ENCODE results near the gene CGGBP1.

CGGBP1 gene

GRCh38 chr3:88075497-88075896 lies 16.7 kb upstream of the CGGBP1 start:
- Histone ChIP-seq H3K36me3 (ENCODE audit: control insufficient read depth, insufficient read depth, low read length) (no peaks in the 10 kb centered on the region), H3K9me3 (ENCODE audit: control insufficient read depth, low read length) (no peaks in the 10 kb centered on the region), H3K27me3 (replicated peaks; ENCODE audit: control insufficient read depth, insufficient read depth, low read length, poor library complexity, severe bottlenecking) (no peaks in the 10 kb centered on the region), H3K4me3 (ENCODE audit: insufficient read depth, low read depth, low read length, poor library complexity, severe bottlenecking) (no peak overlapping the region), H3K4me1 (ENCODE audit: control insufficient read depth, insufficient read depth, low read length, poor library complexity, severe bottlenecking) (no peaks in the 10 kb centered on the region), H3K27ac (ENCODE audit: insufficient read depth, low read length, poor library complexity, severe bottlenecking) (no peak overlapping the region)
- no peak for DNase-seq

GRCh38 chr3:88075072-88075471 lies 16.3 kb upstream of the CGGBP1 start:
- no peak overlapping the region for H3K4me3 ChIP-seq (ENCODE audit: insufficient read depth, low read depth, low read length, poor library complexity, severe bottlenecking)
- H3K36me3 ChIP-seq (ENCODE audit: control insufficient read depth, insufficient read depth, low read length) = no peaks in the 10 kb centered on the region
- H3K9me3 ChIP-seq (ENCODE audit: control insufficient read depth, low read length) = no peaks in the 10 kb centered on the region
- no peak for DNase-seq
- no peaks in the 10 kb centered on the region for H3K27me3 ChIP-seq (replicated peaks; ENCODE audit: control insufficient read depth, insufficient read depth, low read length, poor library complexity, severe bottlenecking)
- H3K27ac ChIP-seq (ENCODE audit: insufficient read depth, low read length, poor library complexity, severe bottlenecking) = no peak overlapping the region
- H3K4me1 ChIP-seq (ENCODE audit: control insufficient read depth, insufficient read depth, low read length, poor library complexity, severe bottlenecking) = no peaks in the 10 kb centered on the region

- no peaks in the 10 kb centered on the region for H3K27me3 ChIP-seq (replicated peaks; ENCODE audit: control insufficient read depth, insufficient read depth, low read length, poor library complexity, severe bottlenecking)
- no peaks in the 10 kb centered on the region for H3K9me3 ChIP-seq (ENCODE audit: control insufficient read depth, low read length)
- no peak overlapping the region for H3K4me3 ChIP-seq (ENCODE audit: insufficient read depth, low read depth, low read length, poor library complexity, severe bottlenecking)
- H3K36me3 ChIP-seq (ENCODE audit: control insufficient read depth, insufficient read depth, low read length) = no peaks in the 10 kb centered on the region
- DNase-seq = no peak
- H3K4me1 ChIP-seq (ENCODE audit: control insufficient read depth, insufficient read depth, low read length, poor library complexity, severe bottlenecking) = peaks cover 3% of the 10 kb centered on the region
- no peak overlapping the region for H3K27ac ChIP-seq (ENCODE audit: insufficient read depth, low read length, poor library complexity, severe bottlenecking)
Measured at GRCh38 chr3:88061746-88062145, 2.9 kb upstream of the CGGBP1 start.

- H3K27ac ChIP-seq (ENCODE audit: insufficient read depth, low read length, poor library complexity, severe bottlenecking) = peak overlapping the region; percentile 71
- H3K4me1 ChIP-seq (ENCODE audit: control insufficient read depth, insufficient read depth, low read length, poor library complexity, severe bottlenecking) = peaks cover 3% of the 10 kb centered on the region
- H3K27me3 ChIP-seq (replicated peaks; ENCODE audit: control insufficient read depth, insufficient read depth, low read length, poor library complexity, severe bottlenecking) = no peaks in the 10 kb centered on the region
- H3K4me3 ChIP-seq (ENCODE audit: insufficient read depth, low read depth, low read length, poor library complexity, severe bottlenecking) = peak overlapping the region; percentile 92
- peaks cover 14% of the 10 kb centered on the region for H3K36me3 ChIP-seq (ENCODE audit: control insufficient read depth, insufficient read depth, low read length)
- H3K9me3 ChIP-seq (ENCODE audit: control insufficient read depth, low read length) = no peaks in the 10 kb centered on the region
- DNase-seq = no peak
Measured at GRCh38 chr3:88059380-88060170, 770 bp upstream of the CGGBP1 start.

GRCh38 chr3:88058306-88058580 lies 562 bp downstream of the CGGBP1 start:
- Histone ChIP-seq H3K27me3 (replicated peaks; ENCODE audit: control insufficient read depth, insufficient read depth, low read length, poor library complexity, severe bottlenecking) (no peaks in the 10 kb centered on the region), H3K4me3 (ENCODE audit: insufficient read depth, low read depth, low read length, poor library complexity, severe bottlenecking) (peak overlapping the region; percentile 75), H3K4me1 (ENCODE audit: control insufficient read depth, insufficient read depth, low read length, poor library complexity, severe bottlenecking) (peaks cover 3% of the 10 kb centered on the region), H3K27ac (ENCODE audit: insufficient read depth, low read length, poor library complexity, severe bottlenecking) (peak overlapping the region; percentile 89), H3K9me3 (ENCODE audit: control insufficient read depth, low read length) (no peaks in the 10 kb centered on the region), H3K36me3 (ENCODE audit: control insufficient read depth, insufficient read depth, low read length) (peaks cover 15% of the 10 kb centered on the region)
- DNase-seq = no peak

- DNase-seq = no peak
- Histone ChIP-seq H3K9me3 (ENCODE audit: control insufficient read depth, low read length) (no peaks in the 10 kb centered on the region), H3K4me3 (ENCODE audit: insufficient read depth, low read depth, low read length, poor library complexity, severe bottlenecking) (peak overlapping the region; percentile 75), H3K4me1 (ENCODE audit: control insufficient read depth, insufficient read depth, low read length, poor library complexity, severe bottlenecking) (peaks cover 3% of the 10 kb centered on the region), H3K27ac (ENCODE audit: insufficient read depth, low read length, poor library complexity, severe bottlenecking) (peak overlapping the region; percentile 89), H3K27me3 (replicated peaks; ENCODE audit: control insufficient read depth, insufficient read depth, low read length, poor library complexity, severe bottlenecking) (no peaks in the 10 kb centered on the region), H3K36me3 (ENCODE audit: control insufficient read depth, insufficient read depth, low read length) (peaks cover 15% of the 10 kb centered on the region)
Measured at GRCh38 chr3:88057630-88058305, 1.0 kb downstream of the CGGBP1 start.

GRCh38 chr3:88046766-88047165 lies 12.0 kb downstream of the CGGBP1 start:
- no peak for DNase-seq

GRCh38 chr3:88044411-88044810 lies 14.4 kb downstream of the CGGBP1 start:
- no peak overlapping the region for H3K27ac ChIP-seq (ENCODE audit: insufficient read depth, low read length, poor library complexity, severe bottlenecking)
- no peak overlapping the region for H3K4me3 ChIP-seq (ENCODE audit: insufficient read depth, low read depth, low read length, poor library complexity, severe bottlenecking)
- H3K4me1 ChIP-seq (ENCODE audit: control insufficient read depth, insufficient read depth, low read length, poor library complexity, severe bottlenecking) = no peaks in the 10 kb centered on the region
- H3K27me3 ChIP-seq (replicated peaks; ENCODE audit: control insufficient read depth, insufficient read depth, low read length, poor library complexity, severe bottlenecking) = no peaks in the 10 kb centered on the region
- DNase-seq = no peak
- H3K36me3 ChIP-seq (ENCODE audit: control insufficient read depth, insufficient read depth, low read length) = no peaks in the 10 kb centered on the region
- H3K9me3 ChIP-seq (ENCODE audit: control insufficient read depth, low read length) = no peaks in the 10 kb centered on the region

More at GRCh38 chr3:88046766-88047165, 12.0 kb downstream of the CGGBP1 start:
- H3K4me3 ChIP-seq (ENCODE audit: insufficient read depth, low read depth, low read length, poor library complexity, severe bottlenecking) = no peak overlapping the region
- H3K27me3 ChIP-seq (replicated peaks; ENCODE audit: control insufficient read depth, insufficient read depth, low read length, poor library complexity, severe bottlenecking) = no peaks in the 10 kb centered on the region
- H3K36me3 ChIP-seq (ENCODE audit: control insufficient read depth, insufficient read depth, low read length) = no peaks in the 10 kb centered on the region
- H3K27ac ChIP-seq (ENCODE audit: insufficient read depth, low read length, poor library complexity, severe bottlenecking) = no peak overlapping the region
- no peaks in the 10 kb centered on the region for H3K9me3 ChIP-seq (ENCODE audit: control insufficient read depth, low read length)
- H3K4me1 ChIP-seq (ENCODE audit: control insufficient read depth, insufficient read depth, low read length, poor library complexity, severe bottlenecking) = no peaks in the 10 kb centered on the region

- Histone ChIP-seq H3K36me3 (ENCODE audit: control insufficient read depth, insufficient read depth, low read length) (no peaks in the 10 kb centered on the region), H3K27ac (ENCODE audit: insufficient read depth, low read length, poor library complexity, severe bottlenecking) (no peak overlapping the region), H3K9me3 (ENCODE audit: control insufficient read depth, low read length) (no peaks in the 10 kb centered on the region), H3K4me1 (ENCODE audit: control insufficient read depth, insufficient read depth, low read length, poor library complexity, severe bottlenecking) (no peaks in the 10 kb centered on the region), H3K27me3 (replicated peaks; ENCODE audit: control insufficient read depth, insufficient read depth, low read length, poor library complexity, severe bottlenecking) (no peaks in the 10 kb centered on the region), H3K4me3 (ENCODE audit: insufficient read depth, low read depth, low read length, poor library complexity, severe bottlenecking) (no peak overlapping the region)
- no peak for DNase-seq
Measured at GRCh38 chr3:88041005-88041404, 17.8 kb downstream of the CGGBP1 start.

GRCh38 chr3:88040529-88040928 lies 18.3 kb downstream of the CGGBP1 start:
- DNase-seq = no peak
- Histone ChIP-seq H3K4me1 (ENCODE audit: control insufficient read depth, insufficient read depth, low read length, poor library complexity, severe bottlenecking) (no peaks in the 10 kb centered on the region), H3K9me3 (ENCODE audit: control insufficient read depth, low read length) (no peaks in the 10 kb centered on the region), H3K4me3 (ENCODE audit: insufficient read depth, low read depth, low read length, poor library complexity, severe bottlenecking) (no peak overlapping the region), H3K27me3 (replicated peaks; ENCODE audit: control insufficient read depth, insufficient read depth, low read length, poor library complexity, severe bottlenecking) (no peaks in the 10 kb centered on the region), H3K27ac (ENCODE audit: insufficient read depth, low read length, poor library complexity, severe bottlenecking) (no peak overlapping the region), H3K36me3 (ENCODE audit: control insufficient read depth, insufficient read depth, low read length) (no peaks in the 10 kb centered on the region)

Measured in effector memory CD4-positive, alpha-beta T cell (primary cell).